Smooth muscle cell (in vitro differentiated cells): ENCODE measurements around the gene SLC34A1. TPM values are rescaled to one million over a fixed set of nuclear protein-coding genes. Genes with fewer than 3 reads are reported as not detected.
A peak's percentile ranks its signal among the peaks of the same experiment; 100 is the strongest.

Experiments
- DNase-seq: peaks from one replicate; lab custom pipeline; 2025; ENCODE audit not compliant: unreplicated experiment; lab: John Stamatoyannopoulos, UW
- H2AFZ ChIP-seq: fragments of 200-600 bp; sonication (generic); 2 replicates; pipeline ENCODE4 v1.6.0; 2016; ENCODE audit warnings: antibody characterized with exemption, low read depth, mild to moderate bottlenecking
- H3F3A ChIP-seq: fragments of 200-600 bp; sonication (generic); 2 replicates; pipeline ENCODE4 v1.6.0; 2017; ENCODE audit warnings: antibody characterized with exemption, low read depth
- H3K27ac ChIP-seq: fragments of 200-600 bp; sonication (generic); 2 replicates; pipeline ENCODE4 v1.5.1; 2016; ENCODE audit warnings: low read depth, mild to moderate bottlenecking
- H3K27me3 ChIP-seq: fragments of 200-600 bp; sonication (generic); 2 replicates; pipeline ENCODE4 v1.6.1; 2016; ENCODE audit warnings: low read depth, mild to moderate bottlenecking
- H3K36me3 ChIP-seq: fragments of 200-600 bp; sonication (generic); 2 replicates; pipeline ENCODE4 v1.5.1; 2016; ENCODE audit warnings: low read depth
- H3K4me1 ChIP-seq: fragments of 200-600 bp; sonication (generic); 2 replicates; pipeline ENCODE4 v1.5.1; 2016; ENCODE audit warnings: low read depth
- H3K4me2 ChIP-seq: fragments of 200-600 bp; sonication (generic); 2 replicates; pipeline ENCODE4 v1.6.0; 2016; ENCODE audit warnings: mild to moderate bottlenecking
- H3K4me3 ChIP-seq: fragments of 200-600 bp; sonication (generic); 2 replicates; pipeline ENCODE4 v1.5.1; 2016; ENCODE audit warnings: mild to moderate bottlenecking
- H3K79me2 ChIP-seq: fragments of 200-600 bp; sonication (generic); 2 replicates; pipeline ENCODE4 v1.6.0; 2016; ENCODE audit warnings: low read depth, mild to moderate bottlenecking
- H3K9ac ChIP-seq: fragments of 200-600 bp; sonication (generic); 2 replicates; pipeline ENCODE4 v1.6.0; 2016; ENCODE audit warnings: low read depth
- H3K9me3 ChIP-seq: fragments of 200-600 bp; sonication (generic); replicated peaks from 2 replicates; pipeline ENCODE4 v1.5.1; 2016; ENCODE audit warnings: low read depth
- H4K20me1 ChIP-seq: fragments of 200-600 bp; sonication (generic); 2 replicates; pipeline ENCODE4 v1.6.0; 2016; ENCODE audit warnings: low read depth
- CTCF ChIP-seq: fragments of 200-600 bp; sonication (generic); IDR thresholded peaks from 2 replicates; pipeline ENCODE4 v1.5.1; 2017; ENCODE audit warnings: borderline replicate concordance, mild to moderate bottlenecking, antibody characterized with exemption; ENCODE audit not compliant: insufficient read depth, poor library complexity, severe bottlenecking
- WGBS: methylation state at CpG from one replicate; pipeline ENCODE4 v1.1.7; 2016; ENCODE audit warnings: low lambda C conversion rate; 5-methylcytosine and 5-hydroxymethylcytosine counted together
- polyA plus RNA-seq: library from polyadenylated mRNA; unstranded; fragments of >200 nt; fragmentation: Nextera tagmentation; extraction: Ambion mirVana; gene quantifications from 2 replicates; pipeline ENCODE4 v1.2.1, GENCODE V29; 2016
- total RNA-seq: library from RNA; depleted of rRNA; stranded (reverse); fragments of >200 nt; gene quantifications from 2 replicates; pipeline ENCODE4 v1.2.3, GENCODE V29; 2014

The SLC34A1 gene
- total and polyA plus RNA-seq, 2 experiments from 2014 or later: not detected

GRCh38 chr5:177421062-177421798, 37.0 kb downstream of the SLC34A1 start:
- Histone ChIP-seq H3F3A (no peaks in the 10 kb centered on the region), H3K4me3 (no peak overlapping the region), H3K27me3 (no peaks in the 10 kb centered on the region), H3K9ac (no peak overlapping the region), H2AFZ (no peak overlapping the region), H3K4me1 (peaks cover 4% of the 10 kb centered on the region), H3K9me3 (no peaks in the 10 kb centered on the region), H3K79me2 (no peaks in the 10 kb centered on the region), H3K4me2 (no peak overlapping the region), H3K27ac (no peak overlapping the region), H4K20me1 (no peaks in the 10 kb centered on the region), H3K36me3 (no peaks in the 10 kb centered on the region)
- no peak for TF ChIP-seq CTCF
- DNase-seq: no peak
- 84% methylated on average over 6 of the region's 6 CpGs for WGBS

GRCh38 chr5:177423671-177424070, 39.4 kb downstream of the SLC34A1 start:
- no peak for TF ChIP-seq CTCF

GRCh38 chr5:177425196-177425800, 41.1 kb downstream of the SLC34A1 start:
- peaks cover 22% of the 10 kb centered on the region for H4K20me1 ChIP-seq
- peak overlapping the region; percentile 94 for H3K27ac ChIP-seq
- no peaks in the 10 kb centered on the region for H3K9me3 ChIP-seq
- H3F3A ChIP-seq: no peaks in the 10 kb centered on the region
- H3K4me3 ChIP-seq: peak overlapping the region; percentile 66
- peak overlapping the region; percentile 73 for H2AFZ ChIP-seq
- H3K79me2 ChIP-seq: peaks cover 15% of the 10 kb centered on the region
- peak overlapping the region; percentile 87 for H3K4me2 ChIP-seq
- H3K4me1 ChIP-seq: peaks cover 11% of the 10 kb centered on the region
- no peak for TF ChIP-seq CTCF
- H3K36me3 ChIP-seq: no peaks in the 10 kb centered on the region
- WGBS: 59% methylated on average over 13 of the region's 13 CpGs
- no peak for DNase-seq
- no peaks in the 10 kb centered on the region for H3K27me3 ChIP-seq
- peak overlapping the region; percentile 81 for H3K9ac ChIP-seq

More at GRCh38 chr5:177423671-177424070, 39.4 kb downstream of the SLC34A1 start:
- no peak overlapping the region for H3K9ac ChIP-seq
- H3K4me1 ChIP-seq: peaks cover 11% of the 10 kb centered on the region
- H3K4me3 ChIP-seq: no peak overlapping the region
- H3K27me3 ChIP-seq: no peaks in the 10 kb centered on the region
- H3K9me3 ChIP-seq: no peaks in the 10 kb centered on the region
- peaks cover 13% of the 10 kb centered on the region for H3K79me2 ChIP-seq
- no peak overlapping the region for H3K27ac ChIP-seq
- DNase-seq: no peak
- H3F3A ChIP-seq: no peaks in the 10 kb centered on the region
- WGBS: 80% methylated on average over 2 of the region's 2 CpGs
- no peak overlapping the region for H3K4me2 ChIP-seq
- H4K20me1 ChIP-seq: peaks cover 11% of the 10 kb centered on the region
- no peaks in the 10 kb centered on the region for H3K36me3 ChIP-seq
- H2AFZ ChIP-seq: no peak overlapping the region
